Suprapubic skin (tissue), 4 donors: ENCODE results near the gene SLC35G1.

Experiments
- EP300 ChIP-seq: sonication (generic); formaldehyde crosslinking; IDR thresholded peaks from one replicate; pipeline ENCODE4 v1.6.1; 2017; ENCODE audit warnings: antibody characterized with exemption
- POLR2A ChIP-seq, 2 donors: fragments of 450-650 bp; IDR thresholded peaks; one replicate each; pipeline ENCODE4 v1.6.1; 2017; ENCODE audit warnings: antibody characterized with exemption in 2 of 2, mild to moderate bottlenecking in 2 of 2, moderate library complexity in 2 of 2
- POLR2AphosphoS5 ChIP-seq, 3 donors: sonication (generic); formaldehyde crosslinking; IDR thresholded peaks; one replicate each; pipeline ENCODE4 v1.6.1; 2017; ENCODE audit warnings: antibody characterized with exemption in 3 of 3
- TF ChIP-seq, protein P1 (sequence below), 2 donors: fragments of 200-600 bp in 1 of 2; fragments of 450-650 bp in 1 of 2; sonication (generic) in 1 of 2; IDR thresholded peaks; one replicate each; pipeline ENCODE4 v1.5.1; 2016 to 2019; ENCODE audit warnings: antibody characterized with exemption in 2 of 2, mild to moderate bottlenecking in 1 of 2, moderate library complexity in 1 of 2

DNA sequence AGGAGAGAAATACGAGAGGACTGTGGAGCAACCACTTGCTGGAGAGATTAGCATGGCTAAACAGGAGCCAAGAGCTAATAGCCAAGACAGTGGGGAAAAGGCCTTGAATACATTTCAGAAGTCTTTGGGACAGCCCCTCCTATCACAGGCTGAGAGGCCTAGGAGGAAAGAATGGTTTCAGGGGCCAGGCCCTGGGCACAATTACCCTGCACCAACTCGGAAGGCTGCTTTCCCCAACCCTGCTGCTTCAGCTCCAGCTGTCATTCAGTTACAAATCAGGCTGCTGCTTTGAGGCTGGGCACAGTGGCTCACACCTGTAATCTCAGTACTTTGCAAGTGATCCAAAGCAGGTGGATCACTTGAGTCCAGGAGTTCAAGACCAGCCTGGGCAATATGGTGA is 32.0 kb upstream of the SLC35G1 start:
- TF ChIP-seq, protein P1, sequence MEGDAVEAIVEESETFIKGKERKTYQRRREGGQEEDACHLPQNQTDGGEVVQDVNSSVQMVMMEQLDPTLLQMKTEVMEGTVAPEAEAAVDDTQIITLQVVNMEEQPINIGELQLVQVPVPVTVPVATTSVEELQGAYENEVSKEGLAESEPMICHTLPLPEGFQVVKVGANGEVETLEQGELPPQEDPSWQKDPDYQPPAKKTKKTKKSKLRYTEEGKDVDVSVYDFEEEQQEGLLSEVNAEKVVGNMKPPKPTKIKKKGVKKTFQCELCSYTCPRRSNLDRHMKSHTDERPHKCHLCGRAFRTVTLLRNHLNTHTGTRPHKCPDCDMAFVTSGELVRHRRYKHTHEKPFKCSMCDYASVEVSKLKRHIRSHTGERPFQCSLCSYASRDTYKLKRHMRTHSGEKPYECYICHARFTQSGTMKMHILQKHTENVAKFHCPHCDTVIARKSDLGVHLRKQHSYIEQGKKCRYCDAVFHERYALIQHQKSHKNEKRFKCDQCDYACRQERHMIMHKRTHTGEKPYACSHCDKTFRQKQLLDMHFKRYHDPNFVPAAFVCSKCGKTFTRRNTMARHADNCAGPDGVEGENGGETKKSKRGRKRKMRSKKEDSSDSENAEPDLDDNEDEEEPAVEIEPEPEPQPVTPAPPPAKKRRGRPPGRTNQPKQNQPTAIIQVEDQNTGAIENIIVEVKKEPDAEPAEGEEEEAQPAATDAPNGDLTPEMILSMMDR (IDR thresholded peaks at IDR 0.05), result no peak
- no peak for TF ChIP-seq EP300
- TF ChIP-seq POLR2AphosphoS5 (IDR thresholded peaks at IDR 0.05), result no peak
- TF ChIP-seq POLR2A (IDR thresholded peaks at IDR 0.05), result no peak
